Measurements from ENCODE around the gene TSHZ3. TPM values are rescaled to one million over a fixed set of nuclear protein-coding genes. Genes with fewer than 3 reads are reported as not detected.

TSHZ3 gene
- total and polyA plus RNA-seq, 2 of the 13 experiments (the other 11 are each of a cell fraction or from before 2014, with no cell fraction given), result not detected

DNA sequence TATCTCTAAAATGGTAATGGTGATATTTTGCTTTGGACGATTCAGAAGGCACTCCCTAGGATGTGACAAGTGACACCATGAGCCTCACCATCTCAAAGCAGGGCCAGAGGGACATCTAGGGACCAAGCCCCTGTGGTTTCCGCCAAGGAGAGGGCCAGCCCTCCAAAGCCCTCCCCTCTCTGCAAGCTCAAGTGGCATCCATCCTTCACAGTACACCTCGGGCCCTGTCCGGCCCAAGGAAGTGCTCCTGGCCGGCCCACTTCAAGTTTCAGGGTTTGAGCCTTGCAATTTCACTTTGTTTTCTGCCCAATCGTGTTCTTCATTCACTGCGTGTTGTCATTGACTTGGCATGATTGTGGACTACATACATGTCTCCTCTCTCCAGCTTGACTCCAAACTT lies 82.5 kb downstream of the TSHZ3 start (continued):
- TF ChIP-seq, protein P1, sequence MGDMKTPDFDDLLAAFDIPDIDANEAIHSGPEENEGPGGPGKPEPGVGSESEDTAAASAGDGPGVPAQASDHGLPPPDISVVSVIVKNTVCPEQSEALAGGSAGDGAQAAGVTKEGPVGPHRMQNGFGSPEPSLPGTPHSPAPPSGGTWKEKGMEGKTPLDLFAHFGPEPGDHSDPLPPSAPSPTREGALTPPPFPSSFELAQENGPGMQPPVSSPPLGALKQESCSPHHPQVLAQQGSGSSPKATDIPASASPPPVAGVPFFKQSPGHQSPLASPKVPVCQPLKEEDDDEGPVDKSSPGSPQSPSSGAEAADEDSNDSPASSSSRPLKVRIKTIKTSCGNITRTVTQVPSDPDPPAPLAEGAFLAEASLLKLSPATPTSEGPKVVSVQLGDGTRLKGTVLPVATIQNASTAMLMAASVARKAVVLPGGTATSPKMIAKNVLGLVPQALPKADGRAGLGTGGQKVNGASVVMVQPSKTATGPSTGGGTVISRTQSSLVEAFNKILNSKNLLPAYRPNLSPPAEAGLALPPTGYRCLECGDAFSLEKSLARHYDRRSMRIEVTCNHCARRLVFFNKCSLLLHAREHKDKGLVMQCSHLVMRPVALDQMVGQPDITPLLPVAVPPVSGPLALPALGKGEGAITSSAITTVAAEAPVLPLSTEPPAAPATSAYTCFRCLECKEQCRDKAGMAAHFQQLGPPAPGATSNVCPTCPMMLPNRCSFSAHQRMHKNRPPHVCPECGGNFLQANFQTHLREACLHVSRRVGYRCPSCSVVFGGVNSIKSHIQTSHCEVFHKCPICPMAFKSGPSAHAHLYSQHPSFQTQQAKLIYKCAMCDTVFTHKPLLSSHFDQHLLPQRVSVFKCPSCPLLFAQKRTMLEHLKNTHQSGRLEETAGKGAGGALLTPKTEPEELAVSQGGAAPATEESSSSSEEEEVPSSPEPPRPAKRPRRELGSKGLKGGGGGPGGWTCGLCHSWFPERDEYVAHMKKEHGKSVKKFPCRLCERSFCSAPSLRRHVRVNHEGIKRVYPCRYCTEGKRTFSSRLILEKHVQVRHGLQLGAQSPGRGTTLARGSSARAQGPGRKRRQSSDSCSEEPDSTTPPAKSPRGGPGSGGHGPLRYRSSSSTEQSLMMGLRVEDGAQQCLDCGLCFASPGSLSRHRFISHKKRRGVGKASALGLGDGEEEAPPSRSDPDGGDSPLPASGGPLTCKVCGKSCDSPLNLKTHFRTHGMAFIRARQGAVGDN (CRISPR knock-in tag; IDR thresholded peaks at IDR 0.05), result no peak
- TF ChIP-seq, protein P2, sequence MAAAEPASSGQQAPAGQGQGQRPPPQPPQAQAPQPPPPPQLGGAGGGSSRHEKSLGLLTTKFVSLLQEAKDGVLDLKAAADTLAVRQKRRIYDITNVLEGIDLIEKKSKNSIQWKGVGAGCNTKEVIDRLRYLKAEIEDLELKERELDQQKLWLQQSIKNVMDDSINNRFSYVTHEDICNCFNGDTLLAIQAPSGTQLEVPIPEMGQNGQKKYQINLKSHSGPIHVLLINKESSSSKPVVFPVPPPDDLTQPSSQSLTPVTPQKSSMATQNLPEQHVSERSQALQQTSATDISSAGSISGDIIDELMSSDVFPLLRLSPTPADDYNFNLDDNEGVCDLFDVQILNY (CRISPR knock-in tag; conservative IDR thresholded peaks at IDR 0.05), result no peak
- TF ChIP-seq, protein P3, sequence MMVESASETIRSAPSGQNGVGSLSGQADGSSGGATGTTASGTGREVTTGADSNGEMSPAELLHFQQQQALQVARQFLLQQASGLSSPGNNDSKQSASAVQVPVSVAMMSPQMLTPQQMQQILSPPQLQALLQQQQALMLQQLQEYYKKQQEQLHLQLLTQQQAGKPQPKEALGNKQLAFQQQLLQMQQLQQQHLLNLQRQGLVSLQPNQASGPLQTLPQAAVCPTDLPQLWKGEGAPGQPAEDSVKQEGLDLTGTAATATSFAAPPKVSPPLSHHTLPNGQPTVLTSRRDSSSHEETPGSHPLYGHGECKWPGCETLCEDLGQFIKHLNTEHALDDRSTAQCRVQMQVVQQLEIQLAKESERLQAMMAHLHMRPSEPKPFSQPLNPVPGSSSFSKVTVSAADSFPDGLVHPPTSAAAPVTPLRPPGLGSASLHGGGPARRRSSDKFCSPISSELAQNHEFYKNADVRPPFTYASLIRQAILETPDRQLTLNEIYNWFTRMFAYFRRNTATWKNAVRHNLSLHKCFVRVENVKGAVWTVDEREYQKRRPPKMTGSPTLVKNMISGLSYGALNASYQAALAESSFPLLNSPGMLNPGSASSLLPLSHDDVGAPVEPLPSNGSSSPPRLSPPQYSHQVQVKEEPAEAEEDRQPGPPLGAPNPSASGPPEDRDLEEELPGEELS (CRISPR knock-in tag; IDR thresholded peaks at IDR 0.05), result no peak
- no peak for TF ChIP-seq RNF2 (conservative IDR thresholded peaks at IDR 0.05; ENCODE audit: low read depth)

DNA sequence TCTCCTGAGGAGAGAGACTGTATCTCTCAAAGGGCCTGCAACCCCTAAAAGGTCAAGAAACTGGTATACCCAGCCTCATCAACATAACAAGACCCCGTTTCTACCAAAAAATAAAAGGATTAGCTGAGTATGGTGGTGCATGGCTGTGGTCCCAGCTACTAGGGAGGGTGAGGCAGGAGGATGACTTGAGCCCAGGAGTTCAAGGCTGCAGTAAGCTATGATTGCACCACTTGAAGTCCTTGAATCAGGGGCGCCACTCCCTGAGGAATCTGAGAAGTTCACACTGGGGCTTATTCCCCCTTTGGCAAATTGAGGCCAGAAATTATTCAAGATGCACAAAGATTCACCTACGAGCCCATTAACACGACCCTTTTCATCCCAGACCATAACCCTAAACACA lies 83.0 kb downstream of the TSHZ3 start:
- DNase-seq (ENCODE audit: low spot score) (no peak), FAIRE-seq (no peak), ATAC-seq (no peak)
- intact Hi-C loops (cut with micrococcal nuclease; ENCODE audit: unreplicated experiment) (no loop called here), in situ Hi-C loops (cut with HindIII; ENCODE audit: extremely low pct_ligation_motif_present, low pct_unique_long_range_greater_than_20kb) (no loop called here)
- H2AFZ ChIP-seq (ENCODE audit: low read length), result no peak overlapping the region
- H3K36me3 ChIP-seq (replicated peaks in 1 of 2; ENCODE audit: control insufficient read depth in 1 of 2, insufficient read depth in 2 of 2, low read length in 2 of 2), result no peaks in the 10 kb centered on the region
- ChIA-PET CTCF (ENCODE audit: low intra/inter-chr PET ratio, low total read pairs) (no interaction called here), POLR2A (no interaction called here)
- no peak overlapping the region for H3K9ac ChIP-seq (ENCODE audit: insufficient read depth, low read depth, low read length)
- peaks cover 26% of the 10 kb centered on the region; the same call in 1 of the 2 replicates for H3K9me3 ChIP-seq (ENCODE audit: low read length)
- 0% methylated on average over 4 of the region's 4 CpGs for WGBS (ENCODE audit: low lambda C conversion rate)
- no peak overlapping the region for H3K4me3 ChIP-seq (replicated peaks in 1 of 3; ENCODE audit: insufficient read depth in 1 of 3, low read depth in 2 of 3, low read length in 3 of 3)
- no peaks in the 10 kb centered on the region for H3K79me2 ChIP-seq (ENCODE audit: insufficient read depth, low read length)
- no peak overlapping the region for H3K27ac ChIP-seq (ENCODE audit: extremely low read length, insufficient read depth, low read length)
- H3K4me2 ChIP-seq (ENCODE audit: low read depth, low read length), result no peak overlapping the region
- H3K4me1 ChIP-seq (ENCODE audit: insufficient read depth, low read length), result no peaks in the 10 kb centered on the region
- H3K27me3 ChIP-seq (ENCODE audit: control insufficient read depth in 1 of 2, insufficient read depth in 2 of 2, low read length in 2 of 2), result no peaks in the 10 kb centered on the region
- H4K20me1 ChIP-seq (ENCODE audit: insufficient read depth, low read length), result no peaks in the 10 kb centered on the region
- no TSS peak for BruUV-seq (replicated peaks)
- TF ChIP-seq TGIF2 (CRISPR knock-in tag; IDR thresholded peaks at IDR 0.05) (no peak), EP300 (IDR thresholded peaks at IDR 0.05; ENCODE audit: low read depth in 2 of 2, low read length in 2 of 2) (no peak), EP300 (CRISPR knock-in tag; IDR thresholded peaks at IDR 0.05; ENCODE audit: borderline replicate concordance) (no peak), GZF1 (CRISPR knock-in tag; IDR thresholded peaks at IDR 0.05) (no peak), ZNF256 (CRISPR knock-in tag; conservative IDR thresholded peaks at IDR 0.05) (no peak), U2AF2 (IDR thresholded peaks at IDR 0.05; ENCODE audit: low read depth, low read length) (no peak)
- TF ChIP-seq, protein P4, sequence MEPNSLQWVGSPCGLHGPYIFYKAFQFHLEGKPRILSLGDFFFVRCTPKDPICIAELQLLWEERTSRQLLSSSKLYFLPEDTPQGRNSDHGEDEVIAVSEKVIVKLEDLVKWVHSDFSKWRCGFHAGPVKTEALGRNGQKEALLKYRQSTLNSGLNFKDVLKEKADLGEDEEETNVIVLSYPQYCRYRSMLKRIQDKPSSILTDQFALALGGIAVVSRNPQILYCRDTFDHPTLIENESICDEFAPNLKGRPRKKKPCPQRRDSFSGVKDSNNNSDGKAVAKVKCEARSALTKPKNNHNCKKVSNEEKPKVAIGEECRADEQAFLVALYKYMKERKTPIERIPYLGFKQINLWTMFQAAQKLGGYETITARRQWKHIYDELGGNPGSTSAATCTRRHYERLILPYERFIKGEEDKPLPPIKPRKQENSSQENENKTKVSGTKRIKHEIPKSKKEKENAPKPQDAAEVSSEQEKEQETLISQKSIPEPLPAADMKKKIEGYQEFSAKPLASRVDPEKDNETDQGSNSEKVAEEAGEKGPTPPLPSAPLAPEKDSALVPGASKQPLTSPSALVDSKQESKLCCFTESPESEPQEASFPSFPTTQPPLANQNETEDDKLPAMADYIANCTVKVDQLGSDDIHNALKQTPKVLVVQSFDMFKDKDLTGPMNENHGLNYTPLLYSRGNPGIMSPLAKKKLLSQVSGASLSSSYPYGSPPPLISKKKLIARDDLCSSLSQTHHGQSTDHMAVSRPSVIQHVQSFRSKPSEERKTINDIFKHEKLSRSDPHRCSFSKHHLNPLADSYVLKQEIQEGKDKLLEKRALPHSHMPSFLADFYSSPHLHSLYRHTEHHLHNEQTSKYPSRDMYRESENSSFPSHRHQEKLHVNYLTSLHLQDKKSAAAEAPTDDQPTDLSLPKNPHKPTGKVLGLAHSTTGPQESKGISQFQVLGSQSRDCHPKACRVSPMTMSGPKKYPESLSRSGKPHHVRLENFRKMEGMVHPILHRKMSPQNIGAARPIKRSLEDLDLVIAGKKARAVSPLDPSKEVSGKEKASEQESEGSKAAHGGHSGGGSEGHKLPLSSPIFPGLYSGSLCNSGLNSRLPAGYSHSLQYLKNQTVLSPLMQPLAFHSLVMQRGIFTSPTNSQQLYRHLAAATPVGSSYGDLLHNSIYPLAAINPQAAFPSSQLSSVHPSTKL (CRISPR knock-in tag; IDR thresholded peaks at IDR 0.05), result no peak
- TF ChIP-seq, protein P5, sequence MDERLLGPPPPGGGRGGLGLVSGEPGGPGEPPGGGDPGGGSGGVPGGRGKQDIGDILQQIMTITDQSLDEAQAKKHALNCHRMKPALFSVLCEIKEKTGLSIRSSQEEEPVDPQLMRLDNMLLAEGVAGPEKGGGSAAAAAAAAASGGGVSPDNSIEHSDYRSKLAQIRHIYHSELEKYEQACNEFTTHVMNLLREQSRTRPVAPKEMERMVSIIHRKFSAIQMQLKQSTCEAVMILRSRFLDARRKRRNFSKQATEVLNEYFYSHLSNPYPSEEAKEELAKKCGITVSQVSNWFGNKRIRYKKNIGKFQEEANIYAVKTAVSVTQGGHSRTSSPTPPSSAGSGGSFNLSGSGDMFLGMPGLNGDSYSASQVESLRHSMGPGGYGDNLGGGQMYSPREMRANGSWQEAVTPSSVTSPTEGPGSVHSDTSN (CRISPR knock-in tag; IDR thresholded peaks at IDR 0.05), result no peak

Measured in HepG2 (cell line).